Measurements from ENCODE around the gene TSPAN5.

Gene TSPAN5

DNA sequence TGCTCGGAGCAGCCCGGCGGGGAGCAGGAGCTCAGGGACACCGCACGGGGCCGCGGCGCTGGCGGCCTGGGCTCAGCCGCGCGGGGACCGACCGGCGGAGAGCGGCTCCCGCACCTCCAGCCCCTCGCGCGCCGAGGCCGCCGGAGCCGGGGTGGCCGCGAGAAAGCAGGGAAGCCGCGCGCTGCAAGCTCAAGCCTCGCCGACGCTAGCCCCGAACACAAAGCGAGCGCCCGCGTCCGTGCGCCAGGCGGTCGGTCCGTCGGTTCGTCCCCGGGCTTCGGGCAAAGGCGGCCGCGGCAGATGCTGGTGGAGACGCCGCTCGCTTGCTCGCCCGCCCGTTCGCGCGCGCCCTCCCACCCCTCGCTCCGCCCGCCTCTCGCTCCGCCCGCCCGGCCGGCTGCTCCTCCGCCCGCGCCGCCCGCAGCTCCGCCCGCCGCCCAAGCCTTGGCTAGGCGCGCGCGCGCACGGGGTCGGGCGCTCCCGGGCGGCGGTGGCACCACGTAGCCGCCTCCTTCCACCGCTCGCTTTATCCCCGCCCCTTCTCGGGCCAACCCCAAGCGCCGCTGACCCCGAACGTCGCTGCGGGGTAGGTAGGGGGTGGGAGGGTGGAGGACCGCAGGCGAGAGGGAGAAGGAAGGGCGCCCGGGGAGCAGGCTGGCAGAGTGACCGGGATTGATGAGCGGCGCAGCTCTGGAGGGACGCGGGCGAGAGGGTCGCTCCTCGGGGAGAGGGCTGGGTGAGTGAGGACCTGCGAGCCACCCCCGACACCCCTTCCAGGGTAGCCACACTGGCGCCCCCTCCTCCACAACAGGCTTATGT is at the start of gene TSPAN5 (continued):
- TF ChIP-seq, protein P1, sequence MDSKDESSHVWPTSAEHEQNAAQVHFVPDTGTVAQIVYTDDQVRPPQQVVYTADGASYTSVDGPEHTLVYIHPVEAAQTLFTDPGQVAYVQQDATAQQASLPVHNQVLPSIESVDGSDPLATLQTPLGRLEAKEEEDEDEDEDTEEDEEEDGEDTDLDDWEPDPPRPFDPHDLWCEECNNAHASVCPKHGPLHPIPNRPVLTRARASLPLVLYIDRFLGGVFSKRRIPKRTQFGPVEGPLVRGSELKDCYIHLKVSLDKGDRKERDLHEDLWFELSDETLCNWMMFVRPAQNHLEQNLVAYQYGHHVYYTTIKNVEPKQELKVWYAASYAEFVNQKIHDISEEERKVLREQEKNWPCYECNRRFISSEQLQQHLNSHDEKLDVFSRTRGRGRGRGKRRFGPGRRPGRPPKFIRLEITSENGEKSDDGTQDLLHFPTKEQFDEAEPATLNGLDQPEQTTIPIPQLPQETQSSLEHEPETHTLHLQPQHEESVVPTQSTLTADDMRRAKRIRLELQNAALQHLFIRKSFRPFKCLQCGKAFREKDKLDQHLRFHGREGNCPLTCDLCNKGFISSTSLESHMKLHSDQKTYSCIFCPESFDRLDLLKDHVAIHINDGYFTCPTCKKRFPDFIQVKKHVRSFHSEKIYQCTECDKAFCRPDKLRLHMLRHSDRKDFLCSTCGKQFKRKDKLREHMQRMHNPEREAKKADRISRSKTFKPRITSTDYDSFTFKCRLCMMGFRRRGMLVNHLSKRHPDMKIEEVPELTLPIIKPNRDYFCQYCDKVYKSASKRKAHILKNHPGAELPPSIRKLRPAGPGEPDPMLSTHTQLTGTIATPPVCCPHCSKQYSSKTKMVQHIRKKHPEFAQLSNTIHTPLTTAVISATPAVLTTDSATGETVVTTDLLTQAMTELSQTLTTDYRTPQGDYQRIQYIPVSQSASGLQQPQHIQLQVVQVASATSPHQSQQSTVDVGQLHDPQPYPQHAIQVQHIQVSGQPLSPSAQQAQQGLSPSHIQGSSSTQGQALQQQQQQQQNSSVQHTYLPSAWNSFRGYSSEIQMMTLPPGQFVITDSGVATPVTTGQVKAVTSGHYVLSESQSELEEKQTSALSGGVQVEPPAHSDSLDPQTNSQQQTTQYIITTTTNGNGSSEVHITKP (tag by site-specific recombination; IDR thresholded peaks at IDR 0.05): peak; percentile 68
- TF ChIP-seq ZNF335 (tag by site-specific recombination; conservative IDR thresholded peaks at IDR 0.05) (peak; percentile 48), GFI1B (tag by site-specific recombination; IDR thresholded peaks at IDR 0.05) (no peak), MZF1 (tag by site-specific recombination; IDR thresholded peaks at IDR 0.05; ENCODE audit: borderline replicate concordance) (no peak), ZNF626 (tag by site-specific recombination; IDR thresholded peaks at IDR 0.05) (no peak), ZEB2 (tag by site-specific recombination; IDR thresholded peaks at IDR 0.05) (peak; percentile 41; the same call in 1 of the 2 replicates), GLIS1 (tag by site-specific recombination; IDR thresholded peaks at IDR 0.05) (peak; percentile 38; the same call in 1 of the 2 replicates), EGR2 (tag by site-specific recombination; IDR thresholded peaks at IDR 0.05; ENCODE audit: low read depth) (peak; percentile 23; the same call in 1 of the 2 replicates), ZNF621 (tag by site-specific recombination; IDR thresholded peaks at IDR 0.05) (no peak), ZNF423 (tag by site-specific recombination; IDR thresholded peaks at IDR 0.05) (peak; percentile 59; the same call in 1 of the 2 replicates), ZNF121 (tag by site-specific recombination; IDR thresholded peaks at IDR 0.05) (no peak), KLF1 (tag by site-specific recombination; IDR thresholded peaks at IDR 0.05) (peak; percentile 33; the same call in 1 of the 2 replicates), KLF8 (tag by site-specific recombination; IDR thresholded peaks at IDR 0.05) (peak; percentile 16; the same call in 1 of the 2 replicates), ZNF629 (tag by site-specific recombination; IDR thresholded peaks at IDR 0.05) (0 out of 2 replicates have a peak, but pooled peaks have one; percentile 23), ZNF37A (tag by site-specific recombination; IDR thresholded peaks at IDR 0.05) (no peak), ZNF24 (tag by site-specific recombination; IDR thresholded peaks at IDR 0.05) (no peak), ZNF311 (tag by site-specific recombination; IDR thresholded peaks at IDR 0.05; ENCODE audit: borderline replicate concordance) (no peak)
- TF ChIP-seq, protein P2, sequence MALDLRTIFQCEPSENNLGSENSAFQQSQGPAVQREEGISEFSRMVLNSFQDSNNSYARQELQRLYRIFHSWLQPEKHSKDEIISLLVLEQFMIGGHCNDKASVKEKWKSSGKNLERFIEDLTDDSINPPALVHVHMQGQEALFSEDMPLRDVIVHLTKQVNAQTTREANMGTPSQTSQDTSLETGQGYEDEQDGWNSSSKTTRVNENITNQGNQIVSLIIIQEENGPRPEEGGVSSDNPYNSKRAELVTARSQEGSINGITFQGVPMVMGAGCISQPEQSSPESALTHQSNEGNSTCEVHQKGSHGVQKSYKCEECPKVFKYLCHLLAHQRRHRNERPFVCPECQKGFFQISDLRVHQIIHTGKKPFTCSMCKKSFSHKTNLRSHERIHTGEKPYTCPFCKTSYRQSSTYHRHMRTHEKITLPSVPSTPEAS (tag by site-specific recombination; IDR thresholded peaks at IDR 0.05): no peak
- TF ChIP-seq, protein P3, sequence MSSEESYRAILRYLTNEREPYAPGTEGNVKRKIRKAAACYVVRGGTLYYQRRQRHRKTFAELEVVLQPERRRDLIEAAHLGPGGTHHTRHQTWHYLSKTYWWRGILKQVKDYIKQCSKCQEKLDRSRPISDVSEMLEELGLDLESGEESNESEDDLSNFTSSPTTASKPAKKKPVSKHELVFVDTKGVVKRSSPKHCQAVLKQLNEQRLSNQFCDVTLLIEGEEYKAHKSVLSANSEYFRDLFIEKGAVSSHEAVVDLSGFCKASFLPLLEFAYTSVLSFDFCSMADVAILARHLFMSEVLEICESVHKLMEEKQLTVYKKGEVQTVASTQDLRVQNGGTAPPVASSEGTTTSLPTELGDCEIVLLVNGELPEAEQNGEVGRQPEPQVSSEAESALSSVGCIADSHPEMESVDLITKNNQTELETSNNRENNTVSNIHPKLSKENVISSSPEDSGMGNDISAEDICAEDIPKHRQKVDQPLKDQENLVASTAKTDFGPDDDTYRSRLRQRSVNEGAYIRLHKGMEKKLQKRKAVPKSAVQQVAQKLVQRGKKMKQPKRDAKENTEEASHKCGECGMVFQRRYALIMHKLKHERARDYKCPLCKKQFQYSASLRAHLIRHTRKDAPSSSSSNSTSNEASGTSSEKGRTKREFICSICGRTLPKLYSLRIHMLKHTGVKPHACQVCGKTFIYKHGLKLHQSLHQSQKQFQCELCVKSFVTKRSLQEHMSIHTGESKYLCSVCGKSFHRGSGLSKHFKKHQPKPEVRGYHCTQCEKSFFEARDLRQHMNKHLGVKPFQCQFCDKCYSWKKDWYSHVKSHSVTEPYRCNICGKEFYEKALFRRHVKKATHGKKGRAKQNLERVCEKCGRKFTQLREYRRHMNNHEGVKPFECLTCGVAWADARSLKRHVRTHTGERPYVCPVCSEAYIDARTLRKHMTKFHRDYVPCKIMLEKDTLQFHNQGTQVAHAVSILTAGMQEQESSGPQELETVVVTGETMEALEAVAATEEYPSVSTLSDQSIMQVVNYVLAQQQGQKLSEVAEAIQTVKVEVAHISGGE (tag by site-specific recombination; conservative IDR thresholded peaks at IDR 0.05; ENCODE audit: low read depth): no peak
- TF ChIP-seq, protein P4, sequence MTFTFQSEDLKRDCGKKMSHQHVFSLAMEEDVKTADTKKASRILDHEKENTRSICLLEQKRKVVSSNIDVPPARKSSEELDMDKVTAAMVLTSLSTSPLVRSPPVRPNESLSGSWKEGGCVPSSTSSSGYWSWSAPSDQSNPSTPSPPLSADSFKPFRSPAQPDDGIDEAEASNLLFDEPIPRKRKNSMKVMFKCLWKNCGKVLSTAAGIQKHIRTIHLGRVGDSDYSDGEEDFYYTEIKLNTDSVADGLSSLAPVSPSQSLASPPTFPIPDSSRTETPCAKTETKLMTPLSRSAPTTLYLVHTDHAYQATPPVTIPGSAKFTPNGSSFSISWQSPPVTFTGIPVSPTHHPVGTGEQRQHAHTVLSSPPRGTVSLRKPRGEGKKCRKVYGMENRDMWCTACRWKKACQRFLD (tag by site-specific recombination; IDR thresholded peaks at IDR 0.05): no peak
- TF ChIP-seq, protein P5, sequence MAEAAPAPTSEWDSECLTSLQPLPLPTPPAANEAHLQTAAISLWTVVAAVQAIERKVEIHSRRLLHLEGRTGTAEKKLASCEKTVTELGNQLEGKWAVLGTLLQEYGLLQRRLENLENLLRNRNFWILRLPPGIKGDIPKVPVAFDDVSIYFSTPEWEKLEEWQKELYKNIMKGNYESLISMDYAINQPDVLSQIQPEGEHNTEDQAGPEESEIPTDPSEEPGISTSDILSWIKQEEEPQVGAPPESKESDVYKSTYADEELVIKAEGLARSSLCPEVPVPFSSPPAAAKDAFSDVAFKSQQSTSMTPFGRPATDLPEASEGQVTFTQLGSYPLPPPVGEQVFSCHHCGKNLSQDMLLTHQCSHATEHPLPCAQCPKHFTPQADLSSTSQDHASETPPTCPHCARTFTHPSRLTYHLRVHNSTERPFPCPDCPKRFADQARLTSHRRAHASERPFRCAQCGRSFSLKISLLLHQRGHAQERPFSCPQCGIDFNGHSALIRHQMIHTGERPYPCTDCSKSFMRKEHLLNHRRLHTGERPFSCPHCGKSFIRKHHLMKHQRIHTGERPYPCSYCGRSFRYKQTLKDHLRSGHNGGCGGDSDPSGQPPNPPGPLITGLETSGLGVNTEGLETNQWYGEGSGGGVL (tag by site-specific recombination; IDR thresholded peaks at IDR 0.05): peak; percentile 74
- TF ChIP-seq, protein P6, sequence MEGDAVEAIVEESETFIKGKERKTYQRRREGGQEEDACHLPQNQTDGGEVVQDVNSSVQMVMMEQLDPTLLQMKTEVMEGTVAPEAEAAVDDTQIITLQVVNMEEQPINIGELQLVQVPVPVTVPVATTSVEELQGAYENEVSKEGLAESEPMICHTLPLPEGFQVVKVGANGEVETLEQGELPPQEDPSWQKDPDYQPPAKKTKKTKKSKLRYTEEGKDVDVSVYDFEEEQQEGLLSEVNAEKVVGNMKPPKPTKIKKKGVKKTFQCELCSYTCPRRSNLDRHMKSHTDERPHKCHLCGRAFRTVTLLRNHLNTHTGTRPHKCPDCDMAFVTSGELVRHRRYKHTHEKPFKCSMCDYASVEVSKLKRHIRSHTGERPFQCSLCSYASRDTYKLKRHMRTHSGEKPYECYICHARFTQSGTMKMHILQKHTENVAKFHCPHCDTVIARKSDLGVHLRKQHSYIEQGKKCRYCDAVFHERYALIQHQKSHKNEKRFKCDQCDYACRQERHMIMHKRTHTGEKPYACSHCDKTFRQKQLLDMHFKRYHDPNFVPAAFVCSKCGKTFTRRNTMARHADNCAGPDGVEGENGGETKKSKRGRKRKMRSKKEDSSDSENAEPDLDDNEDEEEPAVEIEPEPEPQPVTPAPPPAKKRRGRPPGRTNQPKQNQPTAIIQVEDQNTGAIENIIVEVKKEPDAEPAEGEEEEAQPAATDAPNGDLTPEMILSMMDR (tag by site-specific recombination; IDR thresholded peaks at IDR 0.05): peak; percentile 46; the same call in 1 of the 2 replicates
- TF ChIP-seq, protein P7, sequence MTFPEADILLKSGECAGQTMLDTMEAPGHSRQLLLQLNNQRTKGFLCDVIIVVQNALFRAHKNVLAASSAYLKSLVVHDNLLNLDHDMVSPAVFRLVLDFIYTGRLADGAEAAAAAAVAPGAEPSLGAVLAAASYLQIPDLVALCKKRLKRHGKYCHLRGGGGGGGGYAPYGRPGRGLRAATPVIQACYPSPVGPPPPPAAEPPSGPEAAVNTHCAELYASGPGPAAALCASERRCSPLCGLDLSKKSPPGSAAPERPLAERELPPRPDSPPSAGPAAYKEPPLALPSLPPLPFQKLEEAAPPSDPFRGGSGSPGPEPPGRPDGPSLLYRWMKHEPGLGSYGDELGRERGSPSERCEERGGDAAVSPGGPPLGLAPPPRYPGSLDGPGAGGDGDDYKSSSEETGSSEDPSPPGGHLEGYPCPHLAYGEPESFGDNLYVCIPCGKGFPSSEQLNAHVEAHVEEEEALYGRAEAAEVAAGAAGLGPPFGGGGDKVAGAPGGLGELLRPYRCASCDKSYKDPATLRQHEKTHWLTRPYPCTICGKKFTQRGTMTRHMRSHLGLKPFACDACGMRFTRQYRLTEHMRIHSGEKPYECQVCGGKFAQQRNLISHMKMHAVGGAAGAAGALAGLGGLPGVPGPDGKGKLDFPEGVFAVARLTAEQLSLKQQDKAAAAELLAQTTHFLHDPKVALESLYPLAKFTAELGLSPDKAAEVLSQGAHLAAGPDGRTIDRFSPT (tag by site-specific recombination; IDR thresholded peaks at IDR 0.05): peak; percentile 82

Data from HEK293 (cell line).